ENCODE data around the gene STRN4. TPM values are rescaled to one million over a fixed set of nuclear protein-coding genes. Genes with fewer than 3 reads are reported as not detected.

STRN4 gene
- total RNA-seq, 3 donors from 2014 or later (not counting 1 experiment from before 2014, with no cell fraction given): 125 to 152 (median 125) TPM

DNA sequence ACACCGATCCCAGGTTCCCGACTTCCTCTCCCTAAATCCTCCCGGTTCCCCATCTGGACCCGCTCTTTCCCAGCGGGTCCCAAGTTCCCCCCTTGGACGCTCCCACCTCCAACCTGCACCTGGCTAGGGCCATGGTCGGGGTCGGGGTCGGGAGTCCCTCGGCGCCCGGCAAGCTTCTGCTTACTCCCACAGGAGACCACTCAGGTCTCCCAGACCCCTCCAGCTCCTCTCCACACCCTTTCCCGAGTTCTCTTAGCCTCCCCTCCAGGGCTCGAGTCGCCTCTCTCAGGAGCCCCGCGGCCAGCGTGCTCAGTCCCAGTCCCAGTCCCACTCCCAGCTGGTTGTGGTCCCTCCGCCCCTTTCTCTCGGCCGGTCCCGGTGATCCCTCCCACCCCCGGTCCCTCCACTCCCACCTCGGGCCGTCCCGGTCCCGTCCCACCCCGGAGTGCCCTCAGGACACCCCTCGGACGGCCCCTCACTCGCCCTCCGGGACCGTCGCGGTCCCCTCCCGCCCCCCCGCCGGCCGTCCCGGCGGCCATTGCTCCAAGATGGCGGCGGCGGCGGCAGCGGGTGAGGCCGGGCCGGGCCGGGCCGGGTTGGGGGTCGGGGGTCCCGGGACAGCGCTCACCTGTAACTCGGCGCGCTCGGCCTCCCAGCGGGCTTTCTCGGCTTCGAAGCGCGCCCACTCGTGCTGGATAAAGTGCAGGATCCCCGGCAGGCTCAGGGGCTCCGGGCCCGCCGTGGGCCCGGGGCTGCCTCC lies 549 bp downstream of the STRN4 start, which contains the start of gene FKRP:
FKRP (plus strand) TSS at position 537 of the 760 bp plus-strand sequence. CDS start 9,394 bp downstream, outside the sequence.
- Mint-ChIP-seq H3K4me1 (peaks cover 38 to 55% of the 10 kb centered on the region in 2 donors), H3K36me3 (no peaks in the 10 kb centered on the region), H3K9me3 (no peaks in the 10 kb centered on the region), H3K27me3 (ENCODE audit: low read depth in 2 of 2) (no peaks in the 10 kb centered on the region), H3K27ac (peak within 1 kb of the TSS; percentile 70 to 88), H3K4me3 (peak within 1 kb of the TSS; percentile 93)
- Histone ChIP-seq H3K27ac (ENCODE audit: low read length) (peak within 1 kb of the TSS; percentile 64), H3K27me3 (ENCODE audit: control insufficient read depth, insufficient read depth, low read length) (no peaks in the 10 kb centered on the region), H3K9me3 (ENCODE audit: control insufficient read depth, insufficient read depth, low read length) (no peaks in the 10 kb centered on the region), H3K36me3 (ENCODE audit: control insufficient read depth, insufficient read depth, low read length) (peaks cover 2% of the 10 kb centered on the region), H3K4me1 (ENCODE audit: control insufficient read depth, insufficient read depth, low read length) (peaks cover 30% of the 10 kb centered on the region), H3K4me3 (ENCODE audit: low read length) (peak within 1 kb of the TSS; percentile 75)
- TF ChIP-seq, protein P1, sequence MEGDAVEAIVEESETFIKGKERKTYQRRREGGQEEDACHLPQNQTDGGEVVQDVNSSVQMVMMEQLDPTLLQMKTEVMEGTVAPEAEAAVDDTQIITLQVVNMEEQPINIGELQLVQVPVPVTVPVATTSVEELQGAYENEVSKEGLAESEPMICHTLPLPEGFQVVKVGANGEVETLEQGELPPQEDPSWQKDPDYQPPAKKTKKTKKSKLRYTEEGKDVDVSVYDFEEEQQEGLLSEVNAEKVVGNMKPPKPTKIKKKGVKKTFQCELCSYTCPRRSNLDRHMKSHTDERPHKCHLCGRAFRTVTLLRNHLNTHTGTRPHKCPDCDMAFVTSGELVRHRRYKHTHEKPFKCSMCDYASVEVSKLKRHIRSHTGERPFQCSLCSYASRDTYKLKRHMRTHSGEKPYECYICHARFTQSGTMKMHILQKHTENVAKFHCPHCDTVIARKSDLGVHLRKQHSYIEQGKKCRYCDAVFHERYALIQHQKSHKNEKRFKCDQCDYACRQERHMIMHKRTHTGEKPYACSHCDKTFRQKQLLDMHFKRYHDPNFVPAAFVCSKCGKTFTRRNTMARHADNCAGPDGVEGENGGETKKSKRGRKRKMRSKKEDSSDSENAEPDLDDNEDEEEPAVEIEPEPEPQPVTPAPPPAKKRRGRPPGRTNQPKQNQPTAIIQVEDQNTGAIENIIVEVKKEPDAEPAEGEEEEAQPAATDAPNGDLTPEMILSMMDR (IDR thresholded peaks at IDR 0.05): no peak
- under 1% methylated on average over 66 of the region's 68 CpGs for WGBS (ENCODE audit: insufficient coverage)
- DNase-seq (peak; percentile 46 to 50), ATAC-seq (peak; percentile 60 to 68 (median 65))
- intact Hi-C loops (cut with micrococcal nuclease): no loop called here

GRCh38 chr19:46745030-46745429 lies 1.2 kb downstream of the STRN4 start:
- Histone ChIP-seq H3K4me1 (ENCODE audit: control insufficient read depth, insufficient read depth, low read length) (peaks cover 30% of the 10 kb centered on the region), H3K36me3 (ENCODE audit: control insufficient read depth, insufficient read depth, low read length) (peaks cover 2% of the 10 kb centered on the region), H3K4me3 (ENCODE audit: low read length) (peak overlapping the region; percentile 75), H3K27me3 (ENCODE audit: control insufficient read depth, insufficient read depth, low read length) (no peaks in the 10 kb centered on the region), H3K27ac (ENCODE audit: low read length) (no peak overlapping the region), H3K9me3 (ENCODE audit: control insufficient read depth, insufficient read depth, low read length) (no peaks in the 10 kb centered on the region)
- peaks cover 44 to 60% of the 10 kb centered on the region in 2 donors for H3K4me1 Mint-ChIP-seq
- WGBS (ENCODE audit: insufficient coverage): 42% methylated on average over 8 of the region's 8 CpGs
- intact Hi-C loops (cut with micrococcal nuclease): no loop called here
- H3K9me3 Mint-ChIP-seq: no peaks in the 10 kb centered on the region
- TF ChIP-seq, protein P1 (IDR thresholded peaks at IDR 0.05): no peak
- ATAC-seq (no peak), DNase-seq (no peak)
- H3K4me3 Mint-ChIP-seq: peak overlapping the region; percentile 93
- H3K27me3 Mint-ChIP-seq (ENCODE audit: low read depth in 2 of 2): no peaks in the 10 kb centered on the region
- H3K36me3 Mint-ChIP-seq: no peaks in the 10 kb centered on the region
- H3K27ac Mint-ChIP-seq: peak overlapping the region; percentile 70 to 88

GRCh38 chr19:46744005-46744691 lies 2.1 kb downstream of the STRN4 start:
- DNase-seq (no peak), ATAC-seq (no peak)
- no peak overlapping the region for H3K4me3 ChIP-seq (ENCODE audit: low read length)
- no peaks in the 10 kb centered on the region for H3K27me3 ChIP-seq (ENCODE audit: control insufficient read depth, insufficient read depth, low read length)
- H3K9me3 ChIP-seq (ENCODE audit: control insufficient read depth, insufficient read depth, low read length): no peaks in the 10 kb centered on the region
- peaks cover 52 to 67% of the 10 kb centered on the region in 2 donors for H3K4me1 Mint-ChIP-seq
- peaks cover 6% of the 10 kb centered on the region for H3K36me3 ChIP-seq (ENCODE audit: control insufficient read depth, insufficient read depth, low read length)
- TF ChIP-seq, protein P1 (IDR thresholded peaks at IDR 0.05): no peak
- no peak overlapping the region for H3K27ac ChIP-seq (ENCODE audit: low read length)
- H3K27ac Mint-ChIP-seq: peak overlapping the region; percentile 70 to 88
- intact Hi-C loops (cut with micrococcal nuclease): no loop called here
- H3K36me3 Mint-ChIP-seq: no peaks in the 10 kb centered on the region
- peak overlapping the region; percentile 93 for H3K4me3 Mint-ChIP-seq
- no peaks in the 10 kb centered on the region for H3K9me3 Mint-ChIP-seq
- peaks cover 33% of the 10 kb centered on the region for H3K4me1 ChIP-seq (ENCODE audit: control insufficient read depth, insufficient read depth, low read length)
- H3K27me3 Mint-ChIP-seq (ENCODE audit: low read depth in 2 of 2): no peaks in the 10 kb centered on the region
- WGBS (ENCODE audit: insufficient coverage): 94% methylated on average over 11 of the region's 12 CpGs

All from natural killer cell (primary cell).